NCI-H1092 treated with DMSO at 0.1 percent for 48 hours (cell line): ENCODE measurements around the gene POLR3E.

Experiments
- DNase-seq: peaks from one replicate; lab custom pipeline; 2025; lab: John Stamatoyannopoulos, UW

Gene POLR3E

GRCh38 chr16:22317001-22317530, 19.9 kb downstream of the POLR3E start:
- DNase-seq, result no peak

GRCh38 chr16:22317625-22318024, 20.4 kb downstream of the POLR3E start:
- DNase-seq, result no peak

- DNase-seq, result no peak
These were observed 21.6 kb downstream of the POLR3E start for GRCh38 chr16:22318690-22319358.

DNA sequence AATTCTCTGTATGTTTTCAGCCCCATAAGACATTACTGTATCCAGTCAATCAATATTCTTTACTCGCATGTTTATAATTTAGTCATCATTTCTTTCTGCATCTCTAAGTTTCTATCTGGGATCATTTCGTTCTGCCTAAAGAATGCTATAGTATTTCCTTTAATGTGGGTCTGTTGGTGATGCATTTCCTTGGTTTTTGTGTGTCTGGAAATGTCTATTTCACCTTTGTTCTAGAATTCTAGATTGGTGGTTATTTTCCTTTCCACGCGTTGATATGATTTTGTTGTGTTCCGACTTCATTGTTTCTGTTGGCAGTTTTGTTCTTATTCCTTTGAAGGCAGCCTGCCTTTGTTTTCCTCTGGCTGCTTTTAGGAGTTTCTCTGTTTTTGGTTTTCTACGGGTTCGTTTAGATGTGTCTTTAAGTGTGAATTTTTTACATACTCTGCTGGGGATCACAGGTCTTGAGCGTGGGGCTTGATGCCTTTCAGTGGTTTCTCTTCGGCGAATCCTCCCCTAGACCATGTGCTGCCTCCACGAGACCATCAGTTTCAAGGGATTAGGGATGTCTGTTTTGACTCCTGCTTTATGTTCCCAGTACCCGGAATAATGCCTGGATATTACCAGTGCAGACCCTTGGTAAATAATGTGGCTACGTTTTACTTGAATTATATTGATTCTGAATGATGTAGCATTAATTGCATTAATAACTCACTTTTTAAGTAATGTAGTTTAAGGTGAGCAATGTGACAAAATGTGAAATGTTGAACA, 23.5 kb downstream of the POLR3E start:
- DNase-seq, result no peak

DNA sequence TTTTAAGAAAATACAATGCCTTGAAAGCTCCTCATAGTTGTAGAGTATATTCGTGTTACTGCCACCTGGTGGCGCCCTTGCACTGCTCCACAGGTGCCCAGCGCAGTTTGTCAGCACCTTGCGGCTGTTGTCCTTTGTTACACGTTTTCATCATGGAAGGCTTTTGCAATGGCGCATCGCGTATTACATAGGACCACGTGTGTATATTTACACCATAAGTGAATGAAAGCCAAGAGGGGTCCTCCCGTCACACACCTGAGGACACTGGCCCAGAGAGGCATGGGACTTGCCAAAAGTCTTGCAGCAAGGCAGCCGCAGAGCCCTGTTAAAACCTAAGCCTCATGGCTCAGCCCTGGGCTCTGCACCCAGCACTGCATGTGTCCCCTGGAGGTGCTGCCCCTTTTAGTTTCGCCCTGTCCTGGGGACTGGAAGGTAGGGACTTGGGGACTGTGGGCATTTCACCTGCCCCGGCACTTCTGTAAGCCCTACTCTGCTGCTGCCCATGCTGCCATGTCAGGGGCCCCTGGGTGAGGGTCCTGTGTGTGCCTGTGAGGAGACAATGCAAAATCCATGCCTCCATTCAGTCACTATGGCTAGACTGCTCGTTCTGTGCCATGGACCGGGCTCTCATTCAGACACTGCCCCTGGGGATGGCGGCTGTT, 24.3 kb downstream of the POLR3E start:
- peak; percentile 68 for DNase-seq

- DNase-seq, result no peak
These were observed 24.8 kb downstream of the POLR3E start for GRCh38 chr16:22322021-22322471.

DNA sequence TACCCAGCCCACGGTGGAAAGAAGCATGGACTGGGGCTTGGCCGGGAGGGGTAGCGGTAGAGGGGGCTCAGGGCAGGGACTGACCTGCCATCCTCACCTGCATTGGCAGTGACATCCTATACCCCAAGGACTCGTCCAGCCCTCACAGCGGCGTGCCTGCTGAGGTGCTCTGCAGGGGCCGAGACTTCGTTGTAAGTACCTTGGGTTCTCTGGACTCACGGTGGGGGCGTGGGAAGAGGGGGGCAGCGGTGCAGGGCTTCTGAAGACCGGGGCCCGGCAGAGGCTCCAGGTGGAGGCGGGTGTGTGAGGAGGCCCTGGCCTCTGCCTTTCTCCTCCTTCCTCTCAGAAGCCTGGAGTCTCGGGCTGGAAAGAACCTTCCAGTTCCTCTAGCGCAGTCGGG, 25.5 kb downstream of the POLR3E start:
- DNase-seq, result no peak

DNA sequence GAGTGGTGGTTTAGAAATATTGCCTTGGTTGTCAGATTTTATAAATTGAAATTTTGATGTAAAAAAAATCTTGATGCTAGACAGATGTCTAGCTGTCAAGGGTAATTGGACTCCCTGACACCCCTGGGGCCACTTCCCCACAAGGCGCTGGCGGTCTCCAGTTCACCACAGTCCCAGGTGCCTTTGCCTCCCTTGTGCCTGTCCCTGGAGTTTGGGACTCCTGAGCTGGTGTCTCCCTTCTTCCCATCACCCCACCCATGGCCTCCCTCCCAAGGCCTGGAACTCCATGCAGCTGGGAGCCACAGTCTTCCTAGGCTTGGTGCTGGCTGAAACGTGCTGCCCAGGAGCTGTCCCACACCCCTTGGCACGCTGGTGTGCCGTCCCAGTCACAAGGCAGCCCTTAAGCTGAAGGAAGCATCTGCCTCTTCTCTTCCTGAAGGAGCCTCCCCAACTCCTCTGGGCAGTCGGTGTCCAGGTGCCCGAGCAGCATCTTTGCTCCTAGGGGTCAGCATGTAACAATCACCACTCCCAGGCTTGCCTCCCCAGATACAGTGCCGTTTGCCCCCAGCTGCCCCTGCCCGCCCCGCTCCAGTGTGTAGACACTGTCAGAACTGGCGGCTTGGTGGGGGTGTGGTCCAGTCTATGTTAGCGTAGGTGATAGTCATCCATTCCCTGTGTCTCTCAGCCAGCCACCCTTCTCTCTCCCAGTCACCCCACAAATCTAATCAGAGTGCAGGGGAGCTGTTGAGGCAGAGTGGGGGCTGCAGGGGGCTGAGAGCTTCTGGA, 26.2 kb downstream of the POLR3E start:
- no peak for DNase-seq

- DNase-seq, result no peak
These were observed 27.0 kb downstream of the POLR3E start for GRCh38 chr16:22323959-22324786.

DNA sequence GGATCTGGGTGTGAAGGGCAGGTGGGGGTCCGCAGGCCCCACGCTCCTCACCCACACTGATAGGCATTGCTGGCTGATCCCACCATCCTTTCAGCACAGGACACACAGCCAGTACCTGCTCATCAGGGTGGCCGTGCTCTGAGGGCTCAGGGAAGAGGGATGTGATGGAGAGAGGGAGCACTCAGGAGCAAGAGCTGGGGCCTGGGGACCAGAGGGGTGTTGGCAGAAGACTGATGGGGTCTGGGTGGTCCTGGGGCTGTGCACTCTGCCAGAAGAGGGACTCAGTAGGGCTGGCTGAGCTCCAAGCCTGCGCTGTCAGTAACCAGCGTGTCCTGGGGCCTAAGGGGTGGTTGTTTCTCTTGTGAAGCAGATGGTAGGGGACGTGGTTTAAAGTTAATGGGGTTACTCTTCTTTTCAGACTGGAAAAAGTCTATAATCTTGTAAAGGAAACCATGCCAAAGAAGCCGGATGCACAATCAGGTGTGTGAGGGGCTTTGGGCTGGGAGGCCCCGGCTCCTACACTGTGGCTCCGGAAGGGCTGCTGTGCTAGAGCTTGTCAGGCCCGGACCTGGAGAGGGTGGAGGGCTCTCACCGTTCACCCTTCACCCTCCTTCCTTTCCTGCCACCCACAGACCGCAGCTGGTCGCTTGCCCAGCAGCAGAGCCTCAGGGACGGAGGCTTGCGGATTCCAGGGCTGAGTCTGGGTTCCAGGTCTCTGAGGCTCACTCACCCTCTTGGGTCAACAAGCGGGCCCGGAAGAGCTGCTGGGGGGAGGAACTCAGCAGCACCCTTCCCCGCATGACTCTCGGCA, 27.8 kb downstream of the POLR3E start:
- DNase-seq, result no peak

- no peak for DNase-seq
These were observed 28.6 kb downstream of the POLR3E start for GRCh38 chr16:22325598-22326368.

DNA sequence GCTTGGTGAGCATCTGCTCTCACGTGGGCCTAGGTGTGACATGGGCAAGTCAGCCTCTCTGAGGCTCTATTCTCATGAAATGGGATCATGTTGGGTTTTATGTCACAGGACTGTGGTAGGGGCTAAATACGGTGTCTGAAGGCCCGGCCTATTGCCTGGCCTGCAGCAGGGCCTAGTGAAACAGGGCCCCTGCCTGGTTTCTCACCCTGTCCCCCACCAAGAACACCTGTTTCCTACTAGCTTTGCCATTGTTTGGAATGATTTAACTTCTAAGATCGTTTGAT, 29.1 kb downstream of the POLR3E start:
- no peak for DNase-seq

GRCh38 chr16:22326771-22327445, 29.7 kb downstream of the POLR3E start:
- DNase-seq, result no peak

GRCh38 chr16:22327446-22327775, 30.2 kb downstream of the POLR3E start:
- DNase-seq, result no peak

- no peak for DNase-seq
These were observed 31.0 kb downstream of the POLR3E start for GRCh38 chr16:22328081-22328725.

DNA sequence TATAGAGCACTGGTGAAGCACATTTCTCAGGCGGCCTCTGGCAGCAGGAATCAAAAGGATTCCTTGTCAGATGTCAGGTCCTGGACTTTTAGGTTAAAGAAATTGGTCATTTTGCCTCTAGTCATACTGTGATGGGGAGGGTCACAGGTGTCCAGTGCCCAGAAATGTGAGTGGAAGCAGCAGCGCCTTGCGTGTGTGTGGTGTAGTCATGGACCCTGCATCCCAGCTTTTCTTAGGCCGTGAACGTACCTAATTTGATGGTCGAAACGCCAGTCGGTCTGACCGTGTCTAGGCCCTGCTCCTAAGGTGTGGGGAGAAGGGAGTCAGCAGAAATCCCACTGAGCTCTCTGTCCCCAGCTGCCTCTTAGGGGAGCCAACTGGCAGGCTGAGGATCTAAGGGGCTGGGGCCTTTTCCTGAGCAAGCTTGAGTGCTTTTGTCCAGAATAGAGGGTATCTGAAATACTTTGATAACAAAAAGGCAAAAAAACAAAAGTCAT, 32.0 kb downstream of the POLR3E start:
- no peak for DNase-seq

DNA sequence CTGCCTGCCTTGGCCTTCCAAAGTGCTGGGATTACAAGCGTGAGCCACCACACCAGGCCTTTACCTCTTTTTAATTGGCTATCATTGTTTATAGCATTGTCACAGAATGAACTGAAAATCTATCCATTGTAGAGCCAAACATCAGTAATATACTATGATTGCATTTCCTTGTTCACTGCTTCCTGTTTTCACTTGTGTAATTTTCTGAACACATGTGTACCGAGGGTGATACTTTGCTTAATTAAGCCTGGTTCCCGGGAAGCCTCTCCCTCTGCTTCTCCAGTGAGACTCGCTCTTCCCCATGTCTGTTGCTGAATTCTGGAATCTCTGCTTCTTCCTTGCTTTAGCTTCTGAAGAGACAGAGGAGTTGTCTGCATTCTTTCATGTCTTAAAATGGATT, 33.1 kb downstream of the POLR3E start:
- no peak for DNase-seq

GRCh38 chr16:22333457-22333994, 36.3 kb downstream of the POLR3E start:
- DNase-seq, result no peak
